Loucy (cell line): ENCODE data around the gene DNMT3B.

Source experiments
- H2AFZ ChIP-seq: fragments of 200-600 bp; sonication (generic); 2 replicates; pipeline ENCODE4 v1.6.0; 2016; ENCODE audit warnings: antibody characterized with exemption, mild to moderate bottlenecking, low read length, moderate library complexity
- H3F3A ChIP-seq: fragments of 200-600 bp; 2 replicates; pipeline ENCODE4 v1.6.0; 2016; ENCODE audit warnings: antibody characterized with exemption, low read depth, mild to moderate bottlenecking
- H3K27me3 ChIP-seq: fragments of 200-600 bp; sonication (generic); 2 replicates; pipeline ENCODE4 v1.6.1; 2014; ENCODE audit warnings: low read length, mild to moderate bottlenecking; ENCODE audit not compliant: insufficient read depth, poor library complexity, severe bottlenecking
- H3K36me3 ChIP-seq: fragments of 200-600 bp; sonication (generic); 2 replicates; pipeline ENCODE4 v1.6.1; 2016; ENCODE audit warnings: low read length; ENCODE audit not compliant: insufficient read depth
- H3K4me1 ChIP-seq: fragments of 200-600 bp; sonication (generic); 2 replicates; pipeline ENCODE4 v1.5.1; 2014; ENCODE audit warnings: low read length, mild to moderate bottlenecking; ENCODE audit not compliant: insufficient read depth, poor library complexity, severe bottlenecking
- H3K4me2 ChIP-seq: fragments of 200-600 bp; sonication (generic); 2 replicates; pipeline ENCODE4 v1.6.0; 2014; ENCODE audit warnings: antibody characterized with exemption, low read length, low read depth, mild to moderate bottlenecking; ENCODE audit not compliant: poor library complexity, severe bottlenecking
- H3K4me3 ChIP-seq: fragments of 200-600 bp; sonication (generic); 2 replicates; pipeline ENCODE4 v1.5.1; 2014; ENCODE audit warnings: low read length, mild to moderate bottlenecking, mixed read lengths; ENCODE audit not compliant: poor library complexity, severe bottlenecking
- H3K79me2 ChIP-seq: fragments of 200-600 bp; sonication (generic); 2 replicates; pipeline ENCODE4 v1.6.1; 2014; ENCODE audit warnings: low read length; ENCODE audit not compliant: insufficient read depth
- H3K9ac ChIP-seq: fragments of 200-600 bp; sonication (generic); 2 replicates; pipeline ENCODE4 v1.6.0; 2014; ENCODE audit warnings: mild to moderate bottlenecking, low read depth, low read length, moderate library complexity; ENCODE audit not compliant: poor library complexity, severe bottlenecking
- H3K9me2 ChIP-seq: fragments of 200-600 bp; sonication (generic); replicated peaks from 2 replicates; pipeline ENCODE4 v1.6.1; 2016; ENCODE audit warnings: low read depth, low read length, mixed read lengths
- H3K9me3 ChIP-seq: fragments of 200-600 bp; sonication (generic); 2 replicates; pipeline ENCODE4 v1.6.1; 2014; ENCODE audit warnings: mild to moderate bottlenecking, antibody characterized with exemption, low read length, low read depth; ENCODE audit not compliant: insufficient read depth
- H4K20me1 ChIP-seq: fragments of 200-600 bp; sonication (generic); 2 replicates; pipeline ENCODE4 v1.6.0; 2014; ENCODE audit warnings: antibody characterized with exemption, low read length, mild to moderate bottlenecking; ENCODE audit not compliant: insufficient read depth, poor library complexity, severe bottlenecking
- EZH2phosphoT487 ChIP-seq: fragments of 200-600 bp; IDR thresholded peaks from 2 replicates; pipeline ENCODE4 v1.6.1; 2018; ENCODE audit warnings: antibody characterized with exemption, mild to moderate bottlenecking, moderate library complexity, borderline replicate concordance
- TF ChIP-seq, protein P1 (sequence below): fragments of 200-600 bp; sonication (generic); conservative IDR thresholded peaks from 2 replicates; pipeline ENCODE4 v1.5.1; 2014; ENCODE audit warnings: mild to moderate bottlenecking, antibody characterized with exemption, low read length

Gene DNMT3B

DNA sequence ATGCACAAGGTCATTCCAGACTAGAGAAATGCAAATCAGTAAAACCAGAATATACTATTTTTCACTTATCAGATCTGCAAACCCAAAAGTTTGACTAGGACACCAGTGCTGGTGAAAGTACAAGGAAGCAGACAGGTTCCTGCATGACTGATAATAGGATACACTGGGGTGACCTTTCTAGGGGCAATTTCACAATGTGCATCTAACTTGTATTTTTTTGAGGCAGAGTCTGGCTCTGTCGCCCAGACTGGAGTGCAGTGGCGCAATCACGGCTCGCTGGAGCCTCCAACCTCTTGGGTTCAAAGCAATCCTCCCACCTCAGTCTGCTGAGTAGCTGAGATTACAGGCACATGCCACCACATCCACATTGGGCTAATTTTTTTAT, 30.3 kb upstream of the DNMT3B start:
- TF ChIP-seq EZH2phosphoT487: no peak
- TF ChIP-seq, protein P1, sequence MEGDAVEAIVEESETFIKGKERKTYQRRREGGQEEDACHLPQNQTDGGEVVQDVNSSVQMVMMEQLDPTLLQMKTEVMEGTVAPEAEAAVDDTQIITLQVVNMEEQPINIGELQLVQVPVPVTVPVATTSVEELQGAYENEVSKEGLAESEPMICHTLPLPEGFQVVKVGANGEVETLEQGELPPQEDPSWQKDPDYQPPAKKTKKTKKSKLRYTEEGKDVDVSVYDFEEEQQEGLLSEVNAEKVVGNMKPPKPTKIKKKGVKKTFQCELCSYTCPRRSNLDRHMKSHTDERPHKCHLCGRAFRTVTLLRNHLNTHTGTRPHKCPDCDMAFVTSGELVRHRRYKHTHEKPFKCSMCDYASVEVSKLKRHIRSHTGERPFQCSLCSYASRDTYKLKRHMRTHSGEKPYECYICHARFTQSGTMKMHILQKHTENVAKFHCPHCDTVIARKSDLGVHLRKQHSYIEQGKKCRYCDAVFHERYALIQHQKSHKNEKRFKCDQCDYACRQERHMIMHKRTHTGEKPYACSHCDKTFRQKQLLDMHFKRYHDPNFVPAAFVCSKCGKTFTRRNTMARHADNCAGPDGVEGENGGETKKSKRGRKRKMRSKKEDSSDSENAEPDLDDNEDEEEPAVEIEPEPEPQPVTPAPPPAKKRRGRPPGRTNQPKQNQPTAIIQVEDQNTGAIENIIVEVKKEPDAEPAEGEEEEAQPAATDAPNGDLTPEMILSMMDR: no peak
- no peak overlapping the region for H3K9ac ChIP-seq
- peaks cover 64% of the 10 kb centered on the region for H3K79me2 ChIP-seq
- no peaks in the 10 kb centered on the region for H3K27me3 ChIP-seq
- H3K9me2 ChIP-seq: no peaks in the 10 kb centered on the region
- no peaks in the 10 kb centered on the region for H3K9me3 ChIP-seq
- peaks cover 21% of the 10 kb centered on the region for H3K4me1 ChIP-seq
- peak overlapping the region; percentile 4 for H3K4me2 ChIP-seq
- H4K20me1 ChIP-seq: peaks cover 3% of the 10 kb centered on the region
- H3F3A ChIP-seq: no peaks in the 10 kb centered on the region
- H3K4me3 ChIP-seq: no peak overlapping the region
- peaks cover 15% of the 10 kb centered on the region; the same call in 1 of the 2 replicates for H3K36me3 ChIP-seq
- no peak overlapping the region for H2AFZ ChIP-seq

DNA sequence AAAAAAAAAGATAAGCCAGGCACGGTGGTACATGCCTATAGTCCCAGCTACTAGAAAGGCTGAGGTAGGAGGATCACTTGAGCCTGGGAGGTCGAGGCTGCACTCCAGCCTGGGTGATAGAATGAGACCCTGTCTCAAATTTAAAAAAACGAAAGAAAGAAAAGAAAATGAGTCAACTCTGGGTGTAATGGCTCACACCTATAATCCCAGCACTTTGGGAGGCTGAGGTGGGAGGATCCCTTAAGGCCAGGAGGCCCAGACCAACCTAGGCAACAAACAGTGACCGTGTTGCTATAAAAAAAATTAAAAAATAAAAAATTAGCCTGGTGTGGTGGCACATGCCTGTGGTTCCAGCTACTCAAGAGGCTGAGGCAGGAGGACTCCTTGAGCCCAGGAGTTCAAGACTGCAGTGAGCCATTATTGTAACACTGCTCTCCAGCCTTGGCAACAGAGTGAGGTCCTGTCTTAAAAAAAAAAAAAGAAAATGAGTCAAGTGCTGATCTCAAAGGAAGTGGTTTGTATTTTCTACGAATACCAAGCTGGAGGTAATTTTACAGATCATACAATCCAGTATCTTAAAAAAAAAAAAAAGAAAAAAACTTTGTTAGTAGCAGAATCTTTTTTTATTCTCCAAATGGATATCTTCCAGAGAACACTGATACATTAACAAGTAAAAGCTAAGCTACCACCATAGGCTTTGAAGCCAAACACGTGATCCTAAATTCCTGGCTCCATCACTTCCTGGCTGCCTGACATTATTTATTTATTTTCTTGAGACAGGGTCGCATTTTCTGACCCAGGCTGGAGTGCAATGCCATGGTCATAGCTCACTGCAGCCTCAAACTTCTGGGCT, 24.6 kb upstream of the DNMT3B start:
- H3F3A ChIP-seq: no peaks in the 10 kb centered on the region
- no peaks in the 10 kb centered on the region for H3K9me3 ChIP-seq
- peaks cover 13% of the 10 kb centered on the region for H4K20me1 ChIP-seq
- no peaks in the 10 kb centered on the region for H3K9me2 ChIP-seq
- peak overlapping the region; percentile 84 for H3K4me2 ChIP-seq
- peaks cover 81% of the 10 kb centered on the region for H3K79me2 ChIP-seq
- TF ChIP-seq, protein P1: no peak
- TF ChIP-seq EZH2phosphoT487: no peak
- peak overlapping the region; percentile 51 for H3K4me3 ChIP-seq
- H3K27me3 ChIP-seq: no peaks in the 10 kb centered on the region
- H3K9ac ChIP-seq: peak overlapping the region; percentile 15
- peaks cover 39% of the 10 kb centered on the region for H3K4me1 ChIP-seq
- H2AFZ ChIP-seq: no peak overlapping the region
- H3K36me3 ChIP-seq: no peaks in the 10 kb centered on the region

DNA sequence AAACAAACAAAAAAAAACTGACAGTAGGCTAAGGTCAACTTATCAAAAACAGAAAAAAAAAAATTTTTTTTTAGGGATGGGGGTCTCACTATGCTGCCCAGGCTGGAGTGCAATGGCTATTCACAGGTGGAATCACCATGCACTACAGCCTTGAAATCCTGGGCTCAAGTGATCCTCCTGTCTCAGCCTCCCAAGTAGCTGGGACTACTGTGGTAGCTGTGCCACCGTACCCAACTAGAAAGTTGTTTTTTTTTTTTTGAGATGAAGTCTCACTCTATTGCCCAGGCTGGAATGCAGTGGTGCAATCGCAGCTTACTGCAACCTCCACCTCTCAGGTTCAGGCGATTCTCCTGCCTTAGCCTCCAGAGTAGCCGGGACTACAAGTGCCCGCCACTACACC, 21.0 kb upstream of the DNMT3B start:
- Histone ChIP-seq H2AFZ (no peak overlapping the region), H3K4me1 (peaks cover 47% of the 10 kb centered on the region), H4K20me1 (peaks cover 13% of the 10 kb centered on the region), H3K4me3 (peak overlapping the region; percentile 97), H3K9ac (peak overlapping the region; percentile 96), H3K27me3 (no peaks in the 10 kb centered on the region), H3F3A (no peaks in the 10 kb centered on the region), H3K36me3 (no peaks in the 10 kb centered on the region), H3K79me2 (peaks cover 82% of the 10 kb centered on the region), H3K9me2 (no peaks in the 10 kb centered on the region), H3K9me3 (no peaks in the 10 kb centered on the region), H3K4me2 (peak overlapping the region; percentile 84)
- TF ChIP-seq, protein P1: no peak
- TF ChIP-seq EZH2phosphoT487: no peak
